K562 (cell line): ENCODE data around the gene MXRA7. TPM values are rescaled to one million over a fixed set of nuclear protein-coding genes. Genes with fewer than 3 reads are reported as not detected.

Experiments used
- BHLHE40 ChIP-seq: IDR thresholded peaks from 2 replicates; pipeline ENCODE4 v1.6.1; 2011; ENCODE audit warnings: low read length, improper control_type of control experiment
- BMI1 ChIP-seq: fragments of 150-350 bp; IDR thresholded peaks from 2 replicates; pipeline ENCODE4 v1.6.1; 2014; ENCODE audit warnings: low read length
- BRD4 ChIP-seq: fragments of 200-600 bp; sonication (generic); IDR thresholded peaks from 2 replicates; pipeline ENCODE4 v1.6.1; 2017; ENCODE audit warnings: inconsistent platforms
- CBX1 ChIP-seq: sonication (generic); IDR thresholded peaks from 2 replicates; pipeline ENCODE4 v1.6.1; 2016; ENCODE audit warnings: antibody characterized with exemption, low read depth, mild to moderate bottlenecking
- CBX3 ChIP-seq, 2 experiments: IDR thresholded peaks; 1 replicate in 1 of 2; 2 replicates in 1 of 2; pipeline ENCODE4 v1.6.1; 2012; ENCODE audit warnings: inconsistent platforms in 2 of 2, low read length in 2 of 2, borderline replicate concordance in 1 of 2, control low read depth in 1 of 2
- CHD2 ChIP-seq: IDR thresholded peaks from 2 replicates; pipeline ENCODE4 v1.6.1; 2011; ENCODE audit warnings: low read depth, low read length
- EGR1 ChIP-seq: fragments of 450-650 bp; conservative IDR thresholded peaks from 2 replicates; pipeline ENCODE4 v1.6.1; 2017; ENCODE audit warnings: mild to moderate bottlenecking
- FOXK2 ChIP-seq, 2 experiments: fragments of 450-650 bp; IDR thresholded peaks in 1 of 2; conservative IDR thresholded peaks in 1 of 2; 2 replicates each; pipeline ENCODE4 v1.6.1; 2016; ENCODE audit warnings: low read depth in 2 of 2, mild to moderate bottlenecking in 1 of 2
- JUND ChIP-seq, 2 experiments: IDR thresholded peaks; 2 replicates in 1 of 2; 3 replicates in 1 of 2; pipeline ENCODE4 v1.6.1; 2011; ENCODE audit warnings: borderline replicate concordance in 2 of 2, low read depth in 2 of 2, low read length in 2 of 2, improper control_type of control experiment in 1 of 2, missing biosample characterization in 1 of 2, missing genetic modification characterization in 1 of 2, missing genetic modification reagents in 1 of 2
- KHSRP ChIP-seq: fragments of 450-650 bp; IDR thresholded peaks from 2 replicates; pipeline ENCODE4 v1.6.1; 2017
- MBD2 ChIP-seq: sonication (generic); IDR thresholded peaks from 2 replicates; pipeline ENCODE4 v1.6.1; 2016; ENCODE audit warnings: low read depth, borderline replicate concordance
- PHTF2 ChIP-seq: fragments of 250-450 bp; sonication (Bioruptor Pico); IDR thresholded peaks from 2 replicates; pipeline ENCODE4 v1.5.0; 2021; ENCODE audit warnings: mild to moderate bottlenecking
- RFX1 ChIP-seq: fragments of 450-650 bp; IDR thresholded peaks from 2 replicates; pipeline ENCODE4 v1.6.1; 2016; ENCODE audit warnings: mild to moderate bottlenecking, moderate library complexity
- SNRNP70 ChIP-seq: fragments of 200-400 bp; formaldehyde crosslinking; optimal IDR thresholded peaks from 2 replicates; pipeline ENCODE3; 2017; ENCODE audit warnings: low read depth, low read length
- TAF9B ChIP-seq: fragments of 450-650 bp; IDR thresholded peaks from 2 replicates; pipeline ENCODE4 v1.6.1; 2018; ENCODE audit warnings: mild to moderate bottlenecking; ENCODE audit not compliant: partially characterized antibody
- TBP ChIP-seq: optimal IDR thresholded peaks from 2 replicates; pipeline ENCODE3; 2011; ENCODE audit warnings: low read depth, low read length, improper control_type of control experiment
- ZNF445 ChIP-seq: fragments of 250-450 bp; sonication (Bioruptor Pico); IDR thresholded peaks from 2 replicates; pipeline ENCODE4 v1.4.0; 2020; ENCODE audit warnings: low read depth, mild to moderate bottlenecking, moderate library complexity
- ZNF668 ChIP-seq: fragments of 250-450 bp; sonication (Bioruptor Pico); IDR thresholded peaks from 2 replicates; pipeline ENCODE4 v1.8.0; 2022; ENCODE audit warnings: mild to moderate bottlenecking, inconsistent platforms
- polyA plus RNA-seq, 8 experiments: library from polyadenylated mRNA; depleted of rRNA in 4 of 8; stranded (reverse) in 5 of 8; unstranded in 3 of 8; fragments of >200 nt; fragmentation: Nextera tagmentation in 2 of 8; fragmentation: Illumina TruSeq in 1 of 8; extraction: Ambion mirVana in 2 of 8; extraction: Trizol in 1 of 8; gene quantifications; 2 replicates each; pipeline versions ENCODE4 v1.2.1 to v1.2.3, GENCODE V29; 2011 to 2014; ENCODE audit warnings: inconsistent platforms in 1 of 8, missing spikeins in 1 of 8
- total RNA-seq, 7 experiments: library from RNA; depleted of rRNA in 6 of 7; stranded (reverse); fragments of >200 nt in 6 of 7; fragmentation: Illumina TruSeq in 2 of 7; extraction: Trizol in 2 of 7; gene quantifications; 2 replicates each; pipeline versions ENCODE4 v1.2.1 to v1.2.3, GENCODE V29; 2011 to 2021; ENCODE audit warnings: low replicate concordance in 1 of 7
- TF ChIP-seq, protein P1 (sequence below): fragments of 250-450 bp; sonication (Bioruptor Pico); IDR thresholded peaks from 2 replicates; pipeline ENCODE4 v1.5.0; 2020; ENCODE audit warnings: mild to moderate bottlenecking
- TF ChIP-seq, protein P2 (sequence below): fragments of 450-650 bp; formaldehyde crosslinking; conservative IDR thresholded peaks from 2 replicates; pipeline ENCODE4 v1.4.0; 2022; ENCODE audit warnings: mild to moderate bottlenecking, missing genetic modification characterization
- TF ChIP-seq, protein P3 (sequence below): fragments of 250-450 bp; sonication (Bioruptor Pico); IDR thresholded peaks from 2 replicates; pipeline ENCODE4 v1.8.0; 2022; ENCODE audit warnings: moderate library complexity, mild to moderate bottlenecking, inconsistent platforms
- TF ChIP-seq, protein P4 (sequence below): sonication (generic); formaldehyde crosslinking; IDR thresholded peaks from 2 replicates; pipeline ENCODE4 v1.8.1; 2023; ENCODE audit warnings: mild to moderate bottlenecking, missing genetic modification reagents, moderate library complexity
- TF ChIP-seq, protein P5 (sequence below): fragments of 450-650 bp; IDR thresholded peaks from 2 replicates; pipeline ENCODE4 v1.6.1; 2014; ENCODE audit warnings: low read depth, mild to moderate bottlenecking, moderate library complexity, borderline replicate concordance

Gene MXRA7
- total and polyA plus RNA-seq, 9 of the 15 experiments (the other 6 are each of a cell fraction or from before 2014, with no cell fraction given) = 2.6 to 38.4 (median 14.3) TPM

DNA sequence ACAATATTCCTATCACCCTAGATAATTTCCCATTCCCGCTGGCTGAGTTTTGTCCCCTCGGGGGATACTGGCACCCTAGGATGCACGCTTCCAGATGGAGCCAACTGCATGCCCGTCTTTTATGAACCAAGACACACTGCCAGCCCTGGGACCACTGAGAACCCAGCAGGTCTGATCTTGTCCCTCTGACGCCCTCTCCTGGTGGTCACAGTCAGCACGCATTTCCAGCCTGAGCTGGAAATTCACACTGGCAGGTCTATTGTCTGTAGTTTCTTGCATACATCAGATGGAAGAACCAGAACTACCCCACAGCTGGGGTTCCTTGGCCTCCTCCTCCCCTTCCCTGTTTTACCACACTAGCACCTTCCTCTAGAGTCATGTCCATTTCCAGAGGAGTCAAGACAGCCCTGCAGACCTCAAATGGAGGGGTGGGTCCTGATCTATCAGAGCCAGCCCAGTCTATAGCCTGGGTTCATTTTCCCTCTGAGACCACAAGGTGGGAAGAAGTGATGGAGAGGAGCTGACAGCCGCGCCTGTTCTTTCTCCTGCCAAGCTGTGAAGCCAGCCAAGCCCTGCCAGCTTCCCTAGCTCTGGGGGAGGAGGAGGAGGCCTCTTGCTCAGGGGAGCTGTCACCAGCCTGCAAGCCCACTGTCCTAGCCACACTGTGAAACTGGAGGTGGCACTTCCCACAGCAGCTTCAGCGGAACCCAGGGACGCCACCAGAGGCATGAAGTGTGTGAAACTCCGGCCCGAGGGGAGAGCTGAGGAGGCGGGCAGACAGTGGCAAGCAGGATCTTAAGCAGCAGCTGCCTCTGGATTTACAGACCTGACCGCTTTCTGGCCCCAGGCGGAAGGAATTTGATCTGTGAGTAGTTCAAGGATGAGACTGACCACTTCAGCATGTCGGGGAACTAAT, 29.3 kb downstream of the MXRA7 start (continued):
- no peak for TF ChIP-seq TAF9B
- TF ChIP-seq TBP = no peak
- no peak for TF ChIP-seq CHD2
- no peak for TF ChIP-seq FOXK2 (conservative IDR thresholded peaks at IDR 0.05 in 1 of 2, IDR thresholded peaks at IDR 0.05 in 1 of 2; ENCODE audit: low read depth in 2 of 2)
- TF ChIP-seq PHTF2 (CRISPR knock-in tag) = no peak
- TF ChIP-seq, protein P1, sequence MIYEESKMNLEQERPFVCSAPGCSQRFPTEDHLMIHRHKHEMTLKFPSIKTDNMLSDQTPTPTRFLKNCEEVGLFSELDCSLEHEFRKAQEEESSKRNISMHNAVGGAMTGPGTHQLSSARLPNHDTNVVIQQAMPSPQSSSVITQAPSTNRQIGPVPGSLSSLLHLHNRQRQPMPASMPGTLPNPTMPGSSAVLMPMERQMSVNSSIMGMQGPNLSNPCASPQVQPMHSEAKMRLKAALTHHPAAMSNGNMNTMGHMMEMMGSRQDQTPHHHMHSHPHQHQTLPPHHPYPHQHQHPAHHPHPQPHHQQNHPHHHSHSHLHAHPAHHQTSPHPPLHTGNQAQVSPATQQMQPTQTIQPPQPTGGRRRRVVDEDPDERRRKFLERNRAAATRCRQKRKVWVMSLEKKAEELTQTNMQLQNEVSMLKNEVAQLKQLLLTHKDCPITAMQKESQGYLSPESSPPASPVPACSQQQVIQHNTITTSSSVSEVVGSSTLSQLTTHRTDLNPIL = no peak
- no peak for TF ChIP-seq KHSRP
- TF ChIP-seq, protein P2, sequence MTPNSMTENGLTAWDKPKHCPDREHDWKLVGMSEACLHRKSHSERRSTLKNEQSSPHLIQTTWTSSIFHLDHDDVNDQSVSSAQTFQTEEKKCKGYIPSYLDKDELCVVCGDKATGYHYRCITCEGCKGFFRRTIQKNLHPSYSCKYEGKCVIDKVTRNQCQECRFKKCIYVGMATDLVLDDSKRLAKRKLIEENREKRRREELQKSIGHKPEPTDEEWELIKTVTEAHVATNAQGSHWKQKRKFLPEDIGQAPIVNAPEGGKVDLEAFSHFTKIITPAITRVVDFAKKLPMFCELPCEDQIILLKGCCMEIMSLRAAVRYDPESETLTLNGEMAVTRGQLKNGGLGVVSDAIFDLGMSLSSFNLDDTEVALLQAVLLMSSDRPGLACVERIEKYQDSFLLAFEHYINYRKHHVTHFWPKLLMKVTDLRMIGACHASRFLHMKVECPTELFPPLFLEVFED (CRISPR knock-in tag) = no peak
- no peak for TF ChIP-seq SNRNP70
- no peak for TF ChIP-seq BRD4
- TF ChIP-seq CBX1 = no peak
- TF ChIP-seq ZNF668 = no peak
- TF ChIP-seq BMI1 = no peak
- TF ChIP-seq MBD2 = no peak
- TF ChIP-seq, protein P3, sequence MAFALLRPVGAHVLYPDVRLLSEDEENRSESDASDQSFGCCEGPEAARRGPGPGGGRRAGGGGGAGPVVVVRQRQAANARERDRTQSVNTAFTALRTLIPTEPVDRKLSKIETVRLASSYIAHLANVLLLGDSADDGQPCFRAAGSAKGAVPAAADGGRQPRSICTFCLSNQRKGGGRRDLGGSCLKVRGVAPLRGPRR (CRISPR knock-in tag) = no peak
- no peak for TF ChIP-seq RFX1
- no peak for TF ChIP-seq EGR1
- TF ChIP-seq JUND (IDR thresholded peaks at IDR 0.05; ENCODE audit: borderline replicate concordance, low read depth, low read length) = peak; percentile 52; the same call in 1 of the 2 replicates
- no peak; the same call in 2 of the 3 replicates for TF ChIP-seq JUND (tag; IDR thresholded peaks at IDR 0.05; ENCODE audit: borderline replicate concordance, low read depth, low read length)
- TF ChIP-seq, protein P4, sequence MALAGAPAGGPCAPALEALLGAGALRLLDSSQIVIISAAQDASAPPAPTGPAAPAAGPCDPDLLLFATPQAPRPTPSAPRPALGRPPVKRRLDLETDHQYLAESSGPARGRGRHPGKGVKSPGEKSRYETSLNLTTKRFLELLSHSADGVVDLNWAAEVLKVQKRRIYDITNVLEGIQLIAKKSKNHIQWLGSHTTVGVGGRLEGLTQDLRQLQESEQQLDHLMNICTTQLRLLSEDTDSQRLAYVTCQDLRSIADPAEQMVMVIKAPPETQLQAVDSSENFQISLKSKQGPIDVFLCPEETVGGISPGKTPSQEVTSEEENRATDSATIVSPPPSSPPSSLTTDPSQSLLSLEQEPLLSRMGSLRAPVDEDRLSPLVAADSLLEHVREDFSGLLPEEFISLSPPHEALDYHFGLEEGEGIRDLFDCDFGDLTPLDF = no peak
- TF ChIP-seq BHLHE40 = no peak
- no peak for TF ChIP-seq ZNF445 (CRISPR knock-in tag)
- peak in 1 of 2 experiments; percentile 59; a peak in 1 of 3 replicates for TF ChIP-seq CBX3 (IDR thresholded peaks at IDR 0.05; ENCODE audit: borderline replicate concordance in 1 of 2, low read length in 2 of 2)
- TF ChIP-seq, protein P5, sequence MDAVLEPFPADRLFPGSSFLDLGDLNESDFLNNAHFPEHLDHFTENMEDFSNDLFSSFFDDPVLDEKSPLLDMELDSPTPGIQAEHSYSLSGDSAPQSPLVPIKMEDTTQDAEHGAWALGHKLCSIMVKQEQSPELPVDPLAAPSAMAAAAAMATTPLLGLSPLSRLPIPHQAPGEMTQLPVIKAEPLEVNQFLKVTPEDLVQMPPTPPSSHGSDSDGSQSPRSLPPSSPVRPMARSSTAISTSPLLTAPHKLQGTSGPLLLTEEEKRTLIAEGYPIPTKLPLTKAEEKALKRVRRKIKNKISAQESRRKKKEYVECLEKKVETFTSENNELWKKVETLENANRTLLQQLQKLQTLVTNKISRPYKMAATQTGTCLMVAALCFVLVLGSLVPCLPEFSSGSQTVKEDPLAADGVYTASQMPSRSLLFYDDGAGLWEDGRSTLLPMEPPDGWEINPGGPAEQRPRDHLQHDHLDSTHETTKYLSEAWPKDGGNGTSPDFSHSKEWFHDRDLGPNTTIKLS = peak; percentile 20; the same call in 1 of the 2 replicates
